Kidney epithelial cell (primary cell): ENCODE measurements around the gene B3GLCT. TPM values are rescaled to one million over a fixed set of nuclear protein-coding genes. Genes with fewer than 3 reads are reported as not detected.

ENCODE experiments used
- DNase-seq: peaks from one replicate; pipeline ENCODE4 v3.0.0-alpha.2; 2010; ENCODE audit warnings: low read depth
- H3K27me3 ChIP-seq: 2 replicates; pipeline ENCODE4 v1.6.0; 2011; ENCODE audit warnings: low read length; ENCODE audit not compliant: control insufficient read depth, insufficient read depth
- H3K36me3 ChIP-seq: 2 replicates; pipeline ENCODE4 v1.5.1; 2011; ENCODE audit warnings: low read length; ENCODE audit not compliant: control insufficient read depth, insufficient read depth
- H3K4me3 ChIP-seq: 2 replicates; pipeline ENCODE4 v1.5.1; 2011; ENCODE audit warnings: low read depth, mild to moderate bottlenecking, control low read depth, low read length
- total RNA-seq: library from RNA; depleted of rRNA; stranded (reverse); fragments of >200 nt; gene quantifications from 2 replicates; pipeline ENCODE4 v1.2.3, GENCODE V29; 2015
- TF ChIP-seq, protein P1 (sequence below): IDR thresholded peaks from 2 replicates; pipeline ENCODE4 v1.5.1; 2011; ENCODE audit warnings: mild to moderate bottlenecking, moderate library complexity, low read length, control low read depth, inconsistent platforms; ENCODE audit not compliant: insufficient read depth, poor library complexity, severe bottlenecking

B3GLCT gene
- total RNA-seq, 1 donor from 2014 or later, result 18.1 TPM

DNA sequence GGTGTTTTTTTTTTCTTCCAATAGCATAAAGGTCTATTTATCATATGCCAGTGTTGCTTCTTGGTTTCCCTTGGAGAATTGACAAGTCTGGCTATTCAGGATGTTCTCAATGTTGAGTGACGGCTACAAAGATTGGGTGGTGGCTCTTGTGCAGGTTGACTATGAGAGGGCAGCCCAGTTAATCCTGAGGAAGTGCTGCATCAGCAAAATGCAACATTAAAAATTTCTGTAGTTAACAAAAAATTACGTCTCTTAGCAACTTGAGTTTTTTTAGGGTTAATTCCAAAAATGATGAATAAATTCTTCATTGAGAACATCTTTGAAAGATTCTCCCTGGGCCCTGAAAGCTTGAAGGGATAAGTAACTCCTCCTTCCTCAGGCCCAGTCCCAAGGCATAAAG lies 147.1 kb downstream of the B3GLCT start:
- Histone ChIP-seq H3K36me3 (no peaks in the 10 kb centered on the region), H3K4me3 (no peak overlapping the region), H3K27me3 (peaks cover 2% of the 10 kb centered on the region)
- TF ChIP-seq, protein P1, sequence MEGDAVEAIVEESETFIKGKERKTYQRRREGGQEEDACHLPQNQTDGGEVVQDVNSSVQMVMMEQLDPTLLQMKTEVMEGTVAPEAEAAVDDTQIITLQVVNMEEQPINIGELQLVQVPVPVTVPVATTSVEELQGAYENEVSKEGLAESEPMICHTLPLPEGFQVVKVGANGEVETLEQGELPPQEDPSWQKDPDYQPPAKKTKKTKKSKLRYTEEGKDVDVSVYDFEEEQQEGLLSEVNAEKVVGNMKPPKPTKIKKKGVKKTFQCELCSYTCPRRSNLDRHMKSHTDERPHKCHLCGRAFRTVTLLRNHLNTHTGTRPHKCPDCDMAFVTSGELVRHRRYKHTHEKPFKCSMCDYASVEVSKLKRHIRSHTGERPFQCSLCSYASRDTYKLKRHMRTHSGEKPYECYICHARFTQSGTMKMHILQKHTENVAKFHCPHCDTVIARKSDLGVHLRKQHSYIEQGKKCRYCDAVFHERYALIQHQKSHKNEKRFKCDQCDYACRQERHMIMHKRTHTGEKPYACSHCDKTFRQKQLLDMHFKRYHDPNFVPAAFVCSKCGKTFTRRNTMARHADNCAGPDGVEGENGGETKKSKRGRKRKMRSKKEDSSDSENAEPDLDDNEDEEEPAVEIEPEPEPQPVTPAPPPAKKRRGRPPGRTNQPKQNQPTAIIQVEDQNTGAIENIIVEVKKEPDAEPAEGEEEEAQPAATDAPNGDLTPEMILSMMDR, result no peak
- DNase-seq, result no peak

- H3K27me3 ChIP-seq, result peaks cover 4% of the 10 kb centered on the region
- H3K36me3 ChIP-seq, result no peaks in the 10 kb centered on the region
- no peak overlapping the region for H3K4me3 ChIP-seq
- DNase-seq, result no peak
- TF ChIP-seq, protein P1, result no peak
These were observed 149.4 kb downstream of the B3GLCT start for GRCh38 chr13:31349156-31349555.

- peaks cover 4% of the 10 kb centered on the region for H3K27me3 ChIP-seq
- no peak for DNase-seq
- TF ChIP-seq, protein P1, result no peak
- H3K36me3 ChIP-seq, result no peaks in the 10 kb centered on the region
- H3K4me3 ChIP-seq, result no peak overlapping the region
These were observed 150.8 kb downstream of the B3GLCT start for GRCh38 chr13:31350560-31350959.

DNA sequence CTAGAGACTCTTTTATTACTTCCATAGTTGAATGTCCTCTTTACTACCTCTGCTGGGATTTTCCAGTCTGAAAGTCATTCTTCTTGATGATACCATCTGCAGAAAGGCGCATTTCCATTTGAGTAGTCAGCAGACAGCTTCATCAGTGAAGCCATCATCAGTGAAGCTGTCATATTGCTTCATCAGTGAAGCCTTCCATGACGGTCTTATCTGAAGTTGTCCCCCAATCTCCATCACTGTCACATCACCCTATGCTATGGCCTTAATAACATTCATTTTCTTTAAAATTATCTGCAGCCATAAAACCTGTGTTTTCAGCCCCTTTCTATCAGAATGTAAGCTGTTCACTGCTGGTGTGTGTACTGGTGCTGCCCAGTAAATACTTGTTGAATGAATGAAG lies 151.6 kb downstream of the B3GLCT start:
- Histone ChIP-seq H3K36me3 (no peaks in the 10 kb centered on the region), H3K4me3 (no peak overlapping the region), H3K27me3 (peaks cover 4% of the 10 kb centered on the region)
- no peak for DNase-seq
- TF ChIP-seq, protein P1, result no peak

DNA sequence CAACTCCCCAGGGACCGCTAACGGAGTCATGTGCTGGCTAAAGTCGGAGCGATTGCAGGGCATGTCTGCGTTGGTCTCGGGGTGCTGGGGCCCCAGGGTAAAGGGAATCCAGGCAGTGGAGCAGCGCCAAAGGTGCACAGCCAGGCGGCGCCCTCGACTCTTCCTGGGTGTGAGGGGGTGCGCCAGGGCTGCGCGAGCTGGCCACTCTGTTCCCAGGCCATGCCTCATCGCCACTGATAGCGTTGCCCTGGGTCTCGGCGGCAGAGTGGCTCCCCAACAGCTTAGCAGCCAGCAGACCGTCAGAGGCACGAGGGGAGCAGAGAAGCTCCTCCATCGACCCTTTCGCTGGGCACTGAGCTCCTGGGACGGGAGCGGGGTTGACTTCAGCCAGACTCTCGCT lies 152.7 kb downstream of the B3GLCT start:
- no peak for DNase-seq
- H3K36me3 ChIP-seq, result no peaks in the 10 kb centered on the region
- TF ChIP-seq, protein P1, result no peak

DNA sequence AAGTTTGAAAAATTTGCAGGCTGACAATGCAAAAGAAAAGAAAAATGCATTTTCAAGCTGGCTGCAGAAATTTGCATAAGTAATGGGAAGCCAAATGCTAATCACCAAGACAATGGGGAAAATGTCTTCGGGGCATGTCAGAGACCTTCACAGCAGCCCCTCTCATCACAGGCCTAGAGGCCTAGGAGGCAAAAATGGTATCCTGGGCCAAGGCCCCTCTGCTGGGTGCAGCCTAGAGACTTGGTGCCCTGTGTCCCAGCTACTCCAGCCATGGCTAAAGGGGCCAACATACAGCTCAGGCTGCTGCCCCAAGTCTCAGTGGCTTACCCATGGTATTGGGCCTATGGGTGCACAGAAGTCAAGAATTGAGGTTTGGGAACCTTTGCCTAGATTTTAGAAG lies 155.2 kb downstream of the B3GLCT start:
- Histone ChIP-seq H3K4me3 (no peak overlapping the region), H3K27me3 (peaks cover 4% of the 10 kb centered on the region), H3K36me3 (no peaks in the 10 kb centered on the region)
- DNase-seq, result no peak
- TF ChIP-seq, protein P1, result no peak

More for the DNA sequence above, 152.7 kb downstream of the B3GLCT start:
- peaks cover 4% of the 10 kb centered on the region for H3K27me3 ChIP-seq
- H3K4me3 ChIP-seq, result no peak overlapping the region
